GM12878 (cell line): Measurements from ENCODE around the gene DCK. TPM values are rescaled to one million over a fixed set of nuclear protein-coding genes. Genes with fewer than 3 reads are reported as not detected.

Experiments used
- ATAC-seq: fragments of 200-7000 bp; cut with Tn5 transposase; 3 replicates; pipeline ENCODE4 v1.9.1; 2020; ENCODE audit warnings: mild to moderate bottlenecking, moderate library complexity
- BruUV-seq: library from RNA; stranded (reverse); fragments of 400-500 nt; replicated peaks from 2 replicates; lab custom pipeline; 2021; lab: Mats Ljungman, UMichigan
- CTCF ChIA-PET: fragments of 300-600 bp; sonication (Branson Sonifier 250); formaldehyde crosslinking; extraction: SDS; loops from one replicate; lab custom pipeline; 2021; ENCODE audit warnings: inconsistent platforms; lab: Yijun Ruan, JAX
- POLR2A ChIA-PET: fragments of 350-600 bp; formaldehyde crosslinking; extraction: SDS; loops from one replicate; lab custom pipeline; 2021; ENCODE audit warnings: inconsistent platforms; lab: Charles Lee
- RAD21 ChIA-PET: fragments of 300-600 bp; sonication (Branson Sonifier 250); formaldehyde crosslinking; loops from one replicate; lab custom pipeline; 2023; ENCODE audit warnings: antibody characterized with exemption; ENCODE audit not compliant: unreplicated experiment; lab: Charles Lee
- SMC1A ChIA-PET: fragments of 300-600 bp; sonication (Branson Sonifier 250); formaldehyde crosslinking; loops from one replicate; lab custom pipeline; 2023; ENCODE audit not compliant: unreplicated experiment, uncharacterized antibody; lab: Charles Lee
- DNase-seq: peaks from one replicate; pipeline ENCODE4 v3.0.0-alpha.2; 2011; ENCODE audit warnings: low read depth, low spot score
- FAIRE-seq: peaks from 3 replicates; lab custom pipeline; 2011; peaks lifted over from hg19 to GRCh38; lab: Jason Lieb, UNC
- H2AFZ ChIP-seq: 2 replicates; pipeline ENCODE4 v1.6.0; 2011; ENCODE audit warnings: low read depth, low read length, control low read depth; ENCODE audit not compliant: control insufficient read depth
- H3K27ac ChIP-seq: 2 replicates; pipeline ENCODE4 v1.5.1; 2011; ENCODE audit warnings: control low read depth; ENCODE audit not compliant: control insufficient read depth, insufficient read depth
- H3K27me3 ChIP-seq, 2 experiments: replicated peaks in 1 of 2; 2 replicates each; pipeline versions ENCODE4 v1.6.0 to v1.6.1; 2011; ENCODE audit warnings: low read length in 1 of 2; ENCODE audit not compliant: control insufficient read depth in 2 of 2, insufficient read depth in 2 of 2
- H3K36me3 ChIP-seq, 2 experiments: 2 replicates each; pipeline ENCODE4 v1.5.1; 2011; ENCODE audit warnings: low read length in 1 of 2; ENCODE audit not compliant: control insufficient read depth in 2 of 2, insufficient read depth in 2 of 2
- H3K4me1 ChIP-seq: 2 replicates; pipeline ENCODE4 v1.6.1; 2011; ENCODE audit warnings: mild to moderate bottlenecking, low read length, moderate library complexity, mixed read lengths; ENCODE audit not compliant: control insufficient read depth, insufficient read depth
- H3K4me2 ChIP-seq: 2 replicates; pipeline ENCODE4 v1.6.0; 2011; ENCODE audit warnings: control low read depth; ENCODE audit not compliant: control insufficient read depth, insufficient read depth
- H3K4me3 ChIP-seq: fragments of 200-600 bp; sonication (generic); 2 replicates; pipeline ENCODE4 v1.5.1; 2016
- H3K79me2 ChIP-seq: 2 replicates; pipeline ENCODE4 v1.6.0; 2011; ENCODE audit warnings: low read length; ENCODE audit not compliant: control insufficient read depth, insufficient read depth
- H3K9ac ChIP-seq: 2 replicates; pipeline ENCODE4 v1.8.0; 2011; ENCODE audit warnings: low read length, control low read depth, mixed read lengths; ENCODE audit not compliant: control insufficient read depth, insufficient read depth
- H3K9me3 ChIP-seq: replicated peaks from 3 replicates; pipeline ENCODE4 v1.5.1; 2011; ENCODE audit warnings: mild to moderate bottlenecking, low read length; ENCODE audit not compliant: control insufficient read depth, insufficient read depth
- H4K20me1 ChIP-seq: 2 replicates; pipeline ENCODE4 v1.6.0; 2011; ENCODE audit not compliant: control insufficient read depth, insufficient read depth
- E2F4 ChIP-seq: IDR thresholded peaks from 2 replicates; pipeline ENCODE4 v1.6.1; 2012; ENCODE audit warnings: low read depth, low read length, improper control_type of control experiment
- ELK1 ChIP-seq: IDR thresholded peaks from 2 replicates; pipeline ENCODE4 v1.6.1; 2012; ENCODE audit warnings: low read depth, low read length, improper control_type of control experiment
- IKZF2 ChIP-seq, 2 experiments: fragments of 450-650 bp; IDR thresholded peaks; 2 replicates each; pipeline ENCODE4 v1.6.1; 2017; ENCODE audit warnings: mild to moderate bottlenecking in 2 of 2, moderate library complexity in 2 of 2
- NFYA ChIP-seq: IDR thresholded peaks from 2 replicates; pipeline ENCODE4 v1.6.1; 2011; ENCODE audit warnings: low read depth, mild to moderate bottlenecking, low read length, improper control_type of control experiment, borderline replicate concordance
- RUNX3 ChIP-seq: IDR thresholded peaks from 2 replicates; pipeline ENCODE4 v1.6.1; 2012; ENCODE audit warnings: low read length, inconsistent platforms
- ZNF592 ChIP-seq: fragments of 450-650 bp; IDR thresholded peaks from 2 replicates; pipeline ENCODE4 v1.6.1; 2017; ENCODE audit warnings: mild to moderate bottlenecking, moderate library complexity
- WGBS: methylation state at CpG from one replicate; pipeline ENCODE4 v1.1.6; 2016; ENCODE audit warnings: low lambda C conversion rate; ENCODE audit not compliant: insufficient replicate concordance, insufficient coverage; ENCODE audit errors: missing lambda C conversion rate; 5-methylcytosine and 5-hydroxymethylcytosine counted together
- in situ Hi-C: fragments of 300-500 bp; cut with MboI; formaldehyde crosslinking; loops from 9 replicates; pipeline ENCODE4 v1.14.3; 2018; ENCODE audit warnings: mixed read lengths
- intact Hi-C: fragments of 100-400 bp; cut with micrococcal nuclease; formaldehyde crosslinking; loops from one replicate; pipeline ENCODE4 v1.14.2; 2022; ENCODE audit not compliant: unreplicated experiment
- polyA plus RNA-seq, 11 experiments: library from polyadenylated mRNA; depleted of rRNA in 4 of 11; unstranded in 6 of 11; stranded (reverse) in 5 of 11; fragments of >200 nt; fragmentation: Nextera tagmentation in 4 of 11; fragmentation: Illumina TruSeq in 1 of 11; extraction: Ambion mirVana in 4 of 11; extraction: Trizol in 1 of 11; gene quantifications; 1 replicate in 1 of 11; 2 replicates in 10 of 11; pipeline versions ENCODE4 v1.2.1 to v1.2.3, GENCODE V29; 2011 to 2016; ENCODE audit warnings: inconsistent platforms in 2 of 11, missing spikeins in 2 of 11, low read depth in 1 of 11
- total RNA-seq, 4 experiments: library from RNA; depleted of rRNA in 3 of 4; stranded (reverse); fragments of >200 nt in 3 of 4; fragmentation: Illumina TruSeq in 1 of 4; extraction: Trizol in 1 of 4; gene quantifications; 2 replicates each; pipeline versions ENCODE4 v1.2.1 to v1.2.3, GENCODE V29; 2013 to 2021

DCK gene
- total and polyA plus RNA-seq, 10 of the 15 experiments (the other 5 are each of a cell fraction or from before 2014, with no cell fraction given), result 20.0 to 69.4 (median 26.2) TPM

- H3K9ac ChIP-seq, result no peak overlapping the region
- in situ Hi-C loops (no loop called here), intact Hi-C loops (no loop called here)
- no peaks in the 10 kb centered on the region for H3K27me3 ChIP-seq
- ChIA-PET POLR2A (no interaction called here), SMC1A (interaction anchor here (1.4 kb wide), 1 partner anchor 12 kb away, joined by 3 read pairs; no protein-coding TSS in a partner anchor), RAD21 (no interaction called here), CTCF (no interaction called here)
- no peak for FAIRE-seq
- H2AFZ ChIP-seq, result no peak overlapping the region
- H3K4me1 ChIP-seq, result no peaks in the 10 kb centered on the region
- BruUV-seq, result no TSS peak
- H4K20me1 ChIP-seq, result no peaks in the 10 kb centered on the region
- no peak overlapping the region for H3K27ac ChIP-seq
- no peak for DNase-seq
- H3K4me3 ChIP-seq, result no peak overlapping the region
- H3K36me3 ChIP-seq, result no peaks in the 10 kb centered on the region
- TF ChIP-seq IKZF2 (IDR thresholded peaks at IDR 0.05), result 0 out of 4 replicates have a peak, but pooled peaks of 1 of the 2 experiments have one; percentile 26
- no peak for TF ChIP-seq E2F4
- TF ChIP-seq RUNX3, result peak; percentile 55; the same call in 1 of the 2 replicates
- H3K4me2 ChIP-seq, result no peak overlapping the region
- no peaks in the 10 kb centered on the region for H3K9me3 ChIP-seq
- 100% methylated on average over 1 of the region's 1 CpG for WGBS
- no peak; the same call in 2 of the 3 replicates for ATAC-seq
- H3K79me2 ChIP-seq, result no peaks in the 10 kb centered on the region; the same call in 1 of the 2 replicates
These were observed 39.4 kb upstream of the DCK start for GRCh38 chr4:70954032-70954431.

GRCh38 chr4:70956549-70957210 is 36.8 kb upstream of the DCK start:
- BruUV-seq, result no TSS peak
- H3K79me2 ChIP-seq, result no peaks in the 10 kb centered on the region
- ChIA-PET RAD21 (interaction anchor here (0.7 kb wide), 1 partner anchor 31 kb away, joined by 3 read pairs; no protein-coding TSS in a partner anchor), CTCF (interaction anchor here (0.6 to 1.0 kb wide), 2 partner anchors 30 to 154 kb away, joined by 3 read pairs; no protein-coding TSS in a partner anchor), POLR2A (no interaction called here), SMC1A (interaction anchor here (0.6 to 1.1 kb wide), 3 partner anchors 10 to 514 kb away, joined by 3 to 5 read pairs (median 4); no protein-coding TSS in a partner anchor)
- no peaks in the 10 kb centered on the region for H3K27me3 ChIP-seq
- no peak for DNase-seq
- WGBS, result 80% methylated on average over 5 of the region's 5 CpGs
- no peak overlapping the region for H2AFZ ChIP-seq
- no peak overlapping the region for H3K27ac ChIP-seq
- in situ Hi-C loops (no loop called here), intact Hi-C loops (no loop called here)
- FAIRE-seq, result no peak
- no peak overlapping the region for H3K4me2 ChIP-seq
- ATAC-seq, result no peak
- no peaks in the 10 kb centered on the region for H3K4me1 ChIP-seq
- H3K9me3 ChIP-seq, result no peaks in the 10 kb centered on the region
- H4K20me1 ChIP-seq, result no peaks in the 10 kb centered on the region
- H3K36me3 ChIP-seq, result no peaks in the 10 kb centered on the region; a peak in 1 of 4 replicates
- H3K4me3 ChIP-seq, result no peak overlapping the region
- no peak overlapping the region for H3K9ac ChIP-seq
- TF ChIP-seq ZNF592 (no peak), IKZF2 (IDR thresholded peaks at IDR 0.05) (no peak), ELK1 (no peak), NFYA (no peak)
